HepG2 (cell line): ENCODE measurements around the gene SNX15. TPM values are rescaled to one million over a fixed set of nuclear protein-coding genes. Genes with fewer than 3 reads are reported as not detected.
A peak's percentile ranks its signal among the peaks of the same experiment; 100 is the strongest.

Experiments
- ARNT2 ChIP-seq: sonication (generic); formaldehyde crosslinking; IDR thresholded peaks from 2 replicates; pipeline ENCODE4 v1.8.0; 2022; ENCODE audit warnings: mild to moderate bottlenecking, low read depth, missing genetic modification reagents, moderate library complexity
- ASH2L ChIP-seq: fragments of 300-600, 200-600 bp; sonication (generic); IDR thresholded peaks from 2 replicates; pipeline ENCODE4 v1.7.0; 2017; ENCODE audit warnings: low read depth, mild to moderate bottlenecking, moderate library complexity, mixed read lengths, low read length; ENCODE audit not compliant: insufficient read length
- ATM ChIP-seq: fragments of 450-650 bp; IDR thresholded peaks from 2 replicates; pipeline ENCODE4 v1.7.1; 2017; ENCODE audit warnings: mild to moderate bottlenecking, borderline replicate concordance
- HOXA7 ChIP-seq: sonication (generic); formaldehyde crosslinking; IDR thresholded peaks from 2 replicates; pipeline ENCODE4 v1.8.1; 2022; ENCODE audit warnings: mild to moderate bottlenecking, missing genetic modification reagents, moderate library complexity
- KDM5A ChIP-seq: fragments of 200-600 bp; sonication (generic); IDR thresholded peaks from 2 replicates; pipeline ENCODE4 v1.7.0; 2018; ENCODE audit warnings: antibody characterized with exemption, mild to moderate bottlenecking, low read length, borderline replicate concordance
- KMT2A ChIP-seq: sonication (generic); formaldehyde crosslinking; IDR thresholded peaks from 2 replicates; pipeline ENCODE4 v1.4.0; 2020; ENCODE audit warnings: missing genetic modification reagents
- MATR3 ChIP-seq: sonication (generic); formaldehyde crosslinking; IDR thresholded peaks from 2 replicates; pipeline ENCODE4 v1.4.0; 2020; ENCODE audit warnings: missing genetic modification reagents
- NFE2 ChIP-seq: sonication (generic); formaldehyde crosslinking; IDR thresholded peaks from 2 replicates; pipeline ENCODE4 v1.4.0; 2020; ENCODE audit warnings: missing genetic modification reagents
- PBX3 ChIP-seq: sonication (generic); formaldehyde crosslinking; IDR thresholded peaks from 2 replicates; pipeline ENCODE4 v1.8.1; 2023; ENCODE audit warnings: missing genetic modification reagents, inconsistent platforms, borderline replicate concordance
- SALL2 ChIP-seq: sonication (generic); formaldehyde crosslinking; IDR thresholded peaks from 2 replicates; pipeline ENCODE4 v1.8.1; 2023; ENCODE audit warnings: mild to moderate bottlenecking, missing genetic modification reagents, inconsistent platforms
- SMC3 ChIP-seq: IDR thresholded peaks from 2 replicates; pipeline ENCODE4 v1.6.1; 2011; ENCODE audit warnings: low read length, improper control_type of control experiment
- SMYD3 ChIP-seq: sonication (generic); formaldehyde crosslinking; IDR thresholded peaks from 2 replicates; pipeline ENCODE4 v1.8.1; 2023; ENCODE audit warnings: mild to moderate bottlenecking, missing genetic modification reagents
- TP53 ChIP-seq: sonication (generic); formaldehyde crosslinking; conservative IDR thresholded peaks from 2 replicates; pipeline ENCODE4 v1.4.0; 2020; ENCODE audit warnings: missing genetic modification reagents
- UBTF ChIP-seq: sonication (generic); formaldehyde crosslinking; IDR thresholded peaks from 2 replicates; pipeline ENCODE4 v1.4.0; 2020; ENCODE audit warnings: mild to moderate bottlenecking, missing genetic modification reagents
- ZEB1 ChIP-seq: IDR thresholded peaks from 2 replicates; pipeline ENCODE4 v1.6.1; 2012; ENCODE audit warnings: mild to moderate bottlenecking, low read depth, inconsistent platforms; ENCODE audit not compliant: insufficient replicate concordance
- ZFY ChIP-seq: sonication (generic); formaldehyde crosslinking; IDR thresholded peaks from 2 replicates; pipeline ENCODE4 v1.4.0; 2020; ENCODE audit warnings: missing genetic modification reagents
- ZMYM2 ChIP-seq: sonication (generic); formaldehyde crosslinking; IDR thresholded peaks from 2 replicates; pipeline ENCODE4 v1.8.0; 2022; ENCODE audit warnings: mild to moderate bottlenecking, missing genetic modification reagents
- ZNF430 ChIP-seq: sonication (generic); formaldehyde crosslinking; IDR thresholded peaks from 2 replicates; pipeline ENCODE4 v1.9.0; 2021; ENCODE audit warnings: mild to moderate bottlenecking, missing genetic modification reagents
- ZNF501 ChIP-seq: sonication (generic); formaldehyde crosslinking; IDR thresholded peaks from 2 replicates; pipeline ENCODE4 v1.5.1; 2020; ENCODE audit warnings: mild to moderate bottlenecking, moderate library complexity, missing genetic modification reagents
- ZSCAN25 ChIP-seq: sonication (generic); formaldehyde crosslinking; IDR thresholded peaks from 2 replicates; pipeline ENCODE4 v1.8.0; 2022; ENCODE audit warnings: mild to moderate bottlenecking, missing genetic modification reagents
- polyA plus RNA-seq, 8 experiments: library from polyadenylated mRNA; depleted of rRNA in 3 of 8; stranded (reverse) in 7 of 8; unstranded in 1 of 8; fragments of >200 nt; fragmentation: Illumina TruSeq in 4 of 8; extraction: Trizol in 4 of 8; gene quantifications; 2 replicates each; pipeline versions ENCODE4 v1.2.1 to v1.2.3, GENCODE V29; 2011 to 2016; ENCODE audit warnings: low read depth in 4 of 8, missing spikeins in 1 of 8, mixed read lengths in 1 of 8; ENCODE audit not compliant: insufficient read depth in 1 of 8
- total RNA-seq, 5 experiments: library from RNA; depleted of rRNA; stranded (reverse); fragments of >200 nt; fragmentation: Illumina TruSeq; extraction: Trizol; gene quantifications; 2 replicates each; pipeline ENCODE4 v1.2.3, GENCODE V29; 2016; ENCODE audit warnings: low read depth in 1 of 5
- TF ChIP-seq, protein P1 (sequence below): sonication (generic); formaldehyde crosslinking; conservative IDR thresholded peaks from 2 replicates; pipeline ENCODE4 v1.4.0; 2020; ENCODE audit warnings: missing genetic modification reagents
- TF ChIP-seq, protein P2 (sequence below): IDR thresholded peaks from 2 replicates; pipeline ENCODE4 v1.6.1; 2016
- TF ChIP-seq, protein P3 (sequence below): sonication (generic); formaldehyde crosslinking; IDR thresholded peaks from 2 replicates; pipeline ENCODE4 v1.9.0; 2021; ENCODE audit warnings: missing genetic modification reagents, borderline replicate concordance

SNX15 gene
- total and polyA plus RNA-seq, 2 of the 13 experiments (the other 11 are each of a cell fraction or from before 2014, with no cell fraction given) = 19.1 to 22.6 TPM

DNA sequence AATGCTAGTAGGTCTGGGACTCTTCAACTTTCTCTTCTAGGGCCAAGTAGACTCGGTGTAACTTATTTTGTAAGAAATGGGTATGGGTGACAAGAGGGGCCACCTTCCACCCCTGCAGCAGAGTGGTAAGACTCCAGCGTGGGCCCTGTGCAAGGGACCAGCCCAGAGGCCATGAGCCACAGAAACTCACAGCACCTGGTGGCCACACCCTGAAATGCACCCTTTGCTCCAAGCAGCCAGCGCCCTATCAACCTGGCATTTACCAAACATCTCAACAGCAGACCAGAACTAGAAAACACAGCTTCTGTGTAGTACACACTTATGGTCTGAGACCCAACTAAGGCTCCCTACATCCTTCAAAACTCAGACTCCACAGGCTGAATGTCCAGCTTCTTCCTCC lies 50.9 kb downstream of the SNX15 start (continued):
- TF ChIP-seq HOXA7 (no peak), ZMYM2 (CRISPR knock-in tag) (no peak), SMC3 (peak; percentile 83), PBX3 (no peak), ZEB1 (no peak), NFE2 (no peak), KMT2A (CRISPR knock-in tag) (no peak), ZFY (CRISPR knock-in tag) (peak; percentile 45; the same call in 1 of the 2 replicates), ZSCAN25 (CRISPR knock-in tag) (no peak), MATR3 (no peak), KDM5A (no peak), SALL2 (CRISPR knock-in tag) (no peak), ZNF430 (CRISPR knock-in tag) (no peak), TP53 (CRISPR knock-in tag) (no peak), UBTF (no peak), ZNF501 (CRISPR knock-in tag) (no peak), ARNT2 (CRISPR knock-in tag) (no peak), ATM (no peak), ASH2L (peak; percentile 24), SMYD3 (CRISPR knock-in tag) (no peak)
- TF ChIP-seq, protein P1, sequence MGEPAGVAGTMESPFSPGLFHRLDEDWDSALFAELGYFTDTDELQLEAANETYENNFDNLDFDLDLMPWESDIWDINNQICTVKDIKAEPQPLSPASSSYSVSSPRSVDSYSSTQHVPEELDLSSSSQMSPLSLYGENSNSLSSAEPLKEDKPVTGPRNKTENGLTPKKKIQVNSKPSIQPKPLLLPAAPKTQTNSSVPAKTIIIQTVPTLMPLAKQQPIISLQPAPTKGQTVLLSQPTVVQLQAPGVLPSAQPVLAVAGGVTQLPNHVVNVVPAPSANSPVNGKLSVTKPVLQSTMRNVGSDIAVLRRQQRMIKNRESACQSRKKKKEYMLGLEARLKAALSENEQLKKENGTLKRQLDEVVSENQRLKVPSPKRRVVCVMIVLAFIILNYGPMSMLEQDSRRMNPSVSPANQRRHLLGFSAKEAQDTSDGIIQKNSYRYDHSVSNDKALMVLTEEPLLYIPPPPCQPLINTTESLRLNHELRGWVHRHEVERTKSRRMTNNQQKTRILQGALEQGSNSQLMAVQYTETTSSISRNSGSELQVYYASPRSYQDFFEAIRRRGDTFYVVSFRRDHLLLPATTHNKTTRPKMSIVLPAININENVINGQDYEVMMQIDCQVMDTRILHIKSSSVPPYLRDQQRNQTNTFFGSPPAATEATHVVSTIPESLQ (CRISPR knock-in tag) = no peak
- TF ChIP-seq, protein P2, sequence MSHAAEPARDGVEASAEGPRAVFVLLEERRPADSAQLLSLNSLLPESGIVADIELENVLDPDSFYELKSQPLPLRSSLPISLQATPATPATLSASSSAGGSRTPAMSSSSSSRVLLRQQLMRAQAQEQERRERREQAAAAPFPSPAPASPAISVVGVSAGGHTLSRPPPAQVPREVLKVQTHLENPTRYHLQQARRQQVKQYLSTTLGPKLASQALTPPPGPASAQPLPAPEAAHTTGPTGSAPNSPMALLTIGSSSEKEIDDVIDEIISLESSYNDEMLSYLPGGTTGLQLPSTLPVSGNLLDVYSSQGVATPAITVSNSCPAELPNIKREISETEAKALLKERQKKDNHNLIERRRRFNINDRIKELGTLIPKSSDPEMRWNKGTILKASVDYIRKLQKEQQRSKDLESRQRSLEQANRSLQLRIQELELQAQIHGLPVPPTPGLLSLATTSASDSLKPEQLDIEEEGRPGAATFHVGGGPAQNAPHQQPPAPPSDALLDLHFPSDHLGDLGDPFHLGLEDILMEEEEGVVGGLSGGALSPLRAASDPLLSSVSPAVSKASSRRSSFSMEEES (CRISPR knock-in tag) = no peak
- TF ChIP-seq, protein P3, sequence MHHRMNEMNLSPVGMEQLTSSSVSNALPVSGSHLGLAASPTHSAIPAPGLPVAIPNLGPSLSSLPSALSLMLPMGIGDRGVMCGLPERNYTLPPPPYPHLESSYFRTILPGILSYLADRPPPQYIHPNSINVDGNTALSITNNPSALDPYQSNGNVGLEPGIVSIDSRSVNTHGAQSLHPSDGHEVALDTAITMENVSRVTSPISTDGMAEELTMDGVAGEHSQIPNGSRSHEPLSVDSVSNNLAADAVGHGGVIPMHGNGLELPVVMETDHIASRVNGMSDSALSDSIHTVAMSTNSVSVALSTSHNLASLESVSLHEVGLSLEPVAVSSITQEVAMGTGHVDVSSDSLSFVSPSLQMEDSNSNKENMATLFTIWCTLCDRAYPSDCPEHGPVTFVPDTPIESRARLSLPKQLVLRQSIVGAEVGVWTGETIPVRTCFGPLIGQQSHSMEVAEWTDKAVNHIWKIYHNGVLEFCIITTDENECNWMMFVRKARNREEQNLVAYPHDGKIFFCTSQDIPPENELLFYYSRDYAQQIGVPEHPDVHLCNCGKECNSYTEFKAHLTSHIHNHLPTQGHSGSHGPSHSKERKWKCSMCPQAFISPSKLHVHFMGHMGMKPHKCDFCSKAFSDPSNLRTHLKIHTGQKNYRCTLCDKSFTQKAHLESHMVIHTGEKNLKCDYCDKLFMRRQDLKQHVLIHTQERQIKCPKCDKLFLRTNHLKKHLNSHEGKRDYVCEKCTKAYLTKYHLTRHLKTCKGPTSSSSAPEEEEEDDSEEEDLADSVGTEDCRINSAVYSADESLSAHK (CRISPR knock-in tag) = no peak
